ENCODE results near the gene AFF3.

Gene AFF3

GRCh38 chr2:99708231-99708630 lies 434.2 kb downstream of the AFF3 start:
- DNase-seq (ENCODE audit: extremely low read depth, low read depth) = no peak
- TF ChIP-seq, protein P1, sequence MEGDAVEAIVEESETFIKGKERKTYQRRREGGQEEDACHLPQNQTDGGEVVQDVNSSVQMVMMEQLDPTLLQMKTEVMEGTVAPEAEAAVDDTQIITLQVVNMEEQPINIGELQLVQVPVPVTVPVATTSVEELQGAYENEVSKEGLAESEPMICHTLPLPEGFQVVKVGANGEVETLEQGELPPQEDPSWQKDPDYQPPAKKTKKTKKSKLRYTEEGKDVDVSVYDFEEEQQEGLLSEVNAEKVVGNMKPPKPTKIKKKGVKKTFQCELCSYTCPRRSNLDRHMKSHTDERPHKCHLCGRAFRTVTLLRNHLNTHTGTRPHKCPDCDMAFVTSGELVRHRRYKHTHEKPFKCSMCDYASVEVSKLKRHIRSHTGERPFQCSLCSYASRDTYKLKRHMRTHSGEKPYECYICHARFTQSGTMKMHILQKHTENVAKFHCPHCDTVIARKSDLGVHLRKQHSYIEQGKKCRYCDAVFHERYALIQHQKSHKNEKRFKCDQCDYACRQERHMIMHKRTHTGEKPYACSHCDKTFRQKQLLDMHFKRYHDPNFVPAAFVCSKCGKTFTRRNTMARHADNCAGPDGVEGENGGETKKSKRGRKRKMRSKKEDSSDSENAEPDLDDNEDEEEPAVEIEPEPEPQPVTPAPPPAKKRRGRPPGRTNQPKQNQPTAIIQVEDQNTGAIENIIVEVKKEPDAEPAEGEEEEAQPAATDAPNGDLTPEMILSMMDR (IDR thresholded peaks at IDR 0.05; ENCODE audit: low read depth, low read length) = no peak

DNA sequence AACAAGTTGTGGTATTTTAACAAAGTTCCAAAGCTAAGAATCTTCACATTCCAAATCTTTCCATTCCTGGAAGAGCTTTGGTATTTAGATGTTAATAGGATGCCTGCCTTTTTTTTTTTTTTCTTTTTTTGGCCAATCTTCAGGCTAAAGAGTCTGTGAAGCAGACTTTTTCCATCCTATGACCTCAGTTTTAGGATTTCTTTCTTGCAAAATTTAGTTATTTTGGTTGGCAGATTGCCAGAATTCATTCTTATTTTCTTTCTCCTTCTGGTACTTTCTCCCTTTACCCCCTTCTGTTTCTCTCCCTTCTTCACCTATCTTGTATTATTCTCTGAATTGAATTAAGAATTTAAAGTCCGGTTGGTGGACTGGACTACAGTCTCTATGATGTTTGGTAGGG lies 434.8 kb downstream of the AFF3 start:
- TF ChIP-seq, protein P1 (IDR thresholded peaks at IDR 0.05; ENCODE audit: low read depth, low read length) = no peak
- no peak for DNase-seq (ENCODE audit: extremely low read depth, low read depth)

GRCh38 chr2:99706735-99707134 lies 435.7 kb downstream of the AFF3 start:
- no peak for DNase-seq (ENCODE audit: extremely low read depth, low read depth)
- TF ChIP-seq, protein P1 (IDR thresholded peaks at IDR 0.05; ENCODE audit: low read depth, low read length) = no peak

DNA sequence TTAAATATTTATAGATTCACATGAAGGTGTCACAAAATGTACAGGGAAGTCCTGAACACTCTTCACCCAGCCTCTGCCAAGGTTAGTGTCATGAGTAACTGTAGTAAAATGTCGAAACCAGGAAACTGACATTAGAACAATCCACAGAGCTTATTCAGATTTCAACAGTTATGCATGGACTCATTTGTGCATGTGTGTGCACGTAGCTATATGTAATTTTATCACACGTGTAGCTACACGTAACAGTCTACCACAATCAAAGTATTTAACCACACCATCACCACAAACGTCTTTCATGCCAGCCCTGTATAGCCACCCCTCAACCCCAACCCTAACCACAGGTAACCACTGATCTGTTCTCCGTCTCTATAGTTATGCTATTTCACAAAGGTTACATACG lies 440.9 kb downstream of the AFF3 start:
- DNase-seq (ENCODE audit: extremely low read depth, low read depth) = no peak
- TF ChIP-seq, protein P1 (IDR thresholded peaks at IDR 0.05; ENCODE audit: low read depth, low read length) = no peak

- no peak for DNase-seq (ENCODE audit: extremely low read depth, low read depth)
- TF ChIP-seq, protein P1 (IDR thresholded peaks at IDR 0.05; ENCODE audit: low read depth, low read length) = no peak
Observed at GRCh38 chr2:99700482-99701398, 441.6 kb downstream of the AFF3 start.

- no peak for DNase-seq (ENCODE audit: extremely low read depth, low read depth)
- TF ChIP-seq, protein P1 (IDR thresholded peaks at IDR 0.05; ENCODE audit: low read depth, low read length) = no peak
Observed at GRCh38 chr2:99698896-99699295, 443.5 kb downstream of the AFF3 start.

DNA sequence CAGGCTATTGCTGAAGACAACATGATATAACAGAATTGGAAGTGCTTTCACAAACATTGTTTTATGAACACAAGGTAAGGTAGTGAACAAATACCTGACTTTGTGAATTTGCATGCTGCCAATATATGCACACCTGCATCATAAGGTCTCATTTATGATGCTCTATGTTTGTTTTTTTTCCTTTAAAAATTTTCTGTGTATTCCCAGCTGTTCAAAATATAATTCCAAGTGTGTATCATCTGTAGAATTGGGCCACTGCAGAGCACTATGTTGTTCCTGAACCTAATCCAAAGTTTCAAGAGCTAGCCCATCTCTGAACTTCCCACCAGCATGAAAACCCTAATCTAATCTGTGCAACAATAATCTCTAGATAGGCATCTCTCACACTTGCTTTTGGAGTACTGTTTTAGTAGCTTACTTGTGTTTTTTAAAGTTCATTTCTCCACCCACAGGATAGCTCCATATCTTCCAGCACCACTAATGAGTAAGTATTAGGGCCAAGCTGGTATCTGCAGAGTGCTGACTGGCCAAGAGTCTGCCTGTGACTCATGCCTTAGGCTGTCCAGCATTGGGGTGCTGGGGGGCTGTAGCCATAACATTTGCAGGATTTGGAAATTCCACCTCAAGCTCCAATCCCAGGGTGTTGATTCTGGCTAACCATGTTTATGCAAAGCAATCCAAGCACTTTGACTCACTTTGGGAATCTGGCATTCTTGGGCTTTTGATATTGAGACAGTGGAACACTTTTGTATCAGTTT lies 444.4 kb downstream of the AFF3 start:
- peak; percentile 86 for DNase-seq (ENCODE audit: extremely low read depth, low read depth)
- TF ChIP-seq, protein P1 (IDR thresholded peaks at IDR 0.05; ENCODE audit: low read depth, low read length) = no peak

Data from AG09319 (cell line).